ENCODE data around the gene DDAH1.

GRCh38 chr1:85375493-85375892, 89.5 kb downstream of the DDAH1 start:
- TF ChIP-seq EZH2 (IDR thresholded peaks at IDR 0.05; ENCODE audit: borderline replicate concordance, insufficient read depth, low read length, poor library complexity, severe bottlenecking) (no peak), CTCF (IDR thresholded peaks at IDR 0.05; ENCODE audit: poor library complexity, severe bottlenecking) (no peak), EP300 (conservative IDR thresholded peaks at IDR 0.05; ENCODE audit: poor library complexity, severe bottlenecking) (no peak), POLR2AphosphoS5 (IDR thresholded peaks at IDR 0.05) (no peak), SMC3 (conservative IDR thresholded peaks at IDR 0.05; ENCODE audit: poor library complexity) (no peak), MXI1 (conservative IDR thresholded peaks at IDR 0.05; ENCODE audit: poor library complexity, severe bottlenecking) (no peak), RAD21 (conservative IDR thresholded peaks at IDR 0.05) (no peak), TAF1 (IDR thresholded peaks at IDR 0.05; ENCODE audit: low read depth) (no peak)

Data from neural cell (in vitro differentiated cells).